Left ventricle myocardium inferior (tissue), 1 donor: ENCODE data around the gene PTTG1IP. TPM values are rescaled to one million over a fixed set of nuclear protein-coding genes. Genes with fewer than 3 reads are reported as not detected.
A peak's percentile ranks its signal among the peaks of the same experiment; 100 is the strongest.

ENCODE experiments used
- DNase-seq: peaks from one replicate; pipeline ENCODE4 v3.0.0-alpha.2; 2020
- H3K27ac ChIP-seq: fragments of 200-600 bp; replicated peaks from 2 replicates; pipeline ENCODE4 v1.8.0; 2021
- H3K27me3 ChIP-seq: fragments of 200-600 bp; 2 replicates; pipeline ENCODE4 v1.8.0; 2021; ENCODE audit warnings: low read depth
- H3K36me3 ChIP-seq: fragments of 200-600 bp; 2 replicates; pipeline ENCODE4 v1.8.0; 2021
- H3K4me1 ChIP-seq: fragments of 200-600 bp; 2 replicates; pipeline ENCODE4 v1.8.0; 2021
- H3K4me3 ChIP-seq: fragments of 200-600 bp; 2 replicates; pipeline ENCODE4 v1.8.0; 2021; ENCODE audit warnings: mild to moderate bottlenecking, moderate library complexity
- H3K9me3 ChIP-seq: fragments of 200-600 bp; replicated peaks from 2 replicates; pipeline ENCODE4 v1.8.0; 2021
- intact Hi-C: fragments of 100-400 bp; cut with micrococcal nuclease; formaldehyde crosslinking; loops from one replicate; pipeline ENCODE4 v1.11.0; 2022
- total RNA-seq: library from RNA; stranded (reverse); fragmentation: NEBNext Ultra II Directional; extraction: Animal tissue kit (Norgen Biotek cat#: 25700); gene quantifications from one replicate; pipeline ENCODE4 v1.2.1, GENCODE V29; 2021
- TF ChIP-seq, protein P1 (sequence below): fragments of 200-600 bp; IDR thresholded peaks from 2 replicates; pipeline ENCODE4 v1.8.0; 2021; ENCODE audit warnings: antibody characterized with exemption, mild to moderate bottlenecking, borderline replicate concordance
- donor health status: DM: no; HTN: yes; CAD: no; lungs with severe emphysema.

The PTTG1IP gene
- total RNA-seq, 1 donor from 2014 or later = 171 TPM

DNA sequence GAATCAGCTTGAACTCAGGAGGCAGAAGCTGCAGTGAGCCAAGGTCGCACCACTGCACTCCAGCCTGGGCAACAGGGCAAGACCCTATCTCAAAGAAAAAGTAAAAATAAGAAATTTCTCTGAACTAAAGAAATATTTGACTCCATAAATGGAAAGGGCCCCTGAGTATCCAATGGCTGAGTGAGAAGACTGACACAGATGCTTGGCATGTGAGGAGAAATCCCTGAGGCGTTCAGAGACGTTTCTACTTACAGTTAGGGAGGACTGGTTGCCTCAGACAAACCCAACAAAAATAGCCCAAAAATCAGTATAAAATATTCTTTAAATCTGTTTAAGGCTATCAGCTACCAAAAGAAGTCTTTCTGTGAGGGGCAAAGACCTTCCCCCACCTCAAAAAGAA lies 52.6 kb downstream of the PTTG1IP start:
- Histone ChIP-seq H3K4me3 (no peak overlapping the region), H3K4me1 (peaks cover 25% of the 10 kb centered on the region), H3K9me3 (peaks cover 48% of the 10 kb centered on the region), H3K27ac (no peak overlapping the region), H3K27me3 (no peaks in the 10 kb centered on the region), H3K36me3 (no peaks in the 10 kb centered on the region)
- TF ChIP-seq, protein P1, sequence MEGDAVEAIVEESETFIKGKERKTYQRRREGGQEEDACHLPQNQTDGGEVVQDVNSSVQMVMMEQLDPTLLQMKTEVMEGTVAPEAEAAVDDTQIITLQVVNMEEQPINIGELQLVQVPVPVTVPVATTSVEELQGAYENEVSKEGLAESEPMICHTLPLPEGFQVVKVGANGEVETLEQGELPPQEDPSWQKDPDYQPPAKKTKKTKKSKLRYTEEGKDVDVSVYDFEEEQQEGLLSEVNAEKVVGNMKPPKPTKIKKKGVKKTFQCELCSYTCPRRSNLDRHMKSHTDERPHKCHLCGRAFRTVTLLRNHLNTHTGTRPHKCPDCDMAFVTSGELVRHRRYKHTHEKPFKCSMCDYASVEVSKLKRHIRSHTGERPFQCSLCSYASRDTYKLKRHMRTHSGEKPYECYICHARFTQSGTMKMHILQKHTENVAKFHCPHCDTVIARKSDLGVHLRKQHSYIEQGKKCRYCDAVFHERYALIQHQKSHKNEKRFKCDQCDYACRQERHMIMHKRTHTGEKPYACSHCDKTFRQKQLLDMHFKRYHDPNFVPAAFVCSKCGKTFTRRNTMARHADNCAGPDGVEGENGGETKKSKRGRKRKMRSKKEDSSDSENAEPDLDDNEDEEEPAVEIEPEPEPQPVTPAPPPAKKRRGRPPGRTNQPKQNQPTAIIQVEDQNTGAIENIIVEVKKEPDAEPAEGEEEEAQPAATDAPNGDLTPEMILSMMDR = no peak
- intact Hi-C loops = no loop called here
- DNase-seq = no peak

DNA sequence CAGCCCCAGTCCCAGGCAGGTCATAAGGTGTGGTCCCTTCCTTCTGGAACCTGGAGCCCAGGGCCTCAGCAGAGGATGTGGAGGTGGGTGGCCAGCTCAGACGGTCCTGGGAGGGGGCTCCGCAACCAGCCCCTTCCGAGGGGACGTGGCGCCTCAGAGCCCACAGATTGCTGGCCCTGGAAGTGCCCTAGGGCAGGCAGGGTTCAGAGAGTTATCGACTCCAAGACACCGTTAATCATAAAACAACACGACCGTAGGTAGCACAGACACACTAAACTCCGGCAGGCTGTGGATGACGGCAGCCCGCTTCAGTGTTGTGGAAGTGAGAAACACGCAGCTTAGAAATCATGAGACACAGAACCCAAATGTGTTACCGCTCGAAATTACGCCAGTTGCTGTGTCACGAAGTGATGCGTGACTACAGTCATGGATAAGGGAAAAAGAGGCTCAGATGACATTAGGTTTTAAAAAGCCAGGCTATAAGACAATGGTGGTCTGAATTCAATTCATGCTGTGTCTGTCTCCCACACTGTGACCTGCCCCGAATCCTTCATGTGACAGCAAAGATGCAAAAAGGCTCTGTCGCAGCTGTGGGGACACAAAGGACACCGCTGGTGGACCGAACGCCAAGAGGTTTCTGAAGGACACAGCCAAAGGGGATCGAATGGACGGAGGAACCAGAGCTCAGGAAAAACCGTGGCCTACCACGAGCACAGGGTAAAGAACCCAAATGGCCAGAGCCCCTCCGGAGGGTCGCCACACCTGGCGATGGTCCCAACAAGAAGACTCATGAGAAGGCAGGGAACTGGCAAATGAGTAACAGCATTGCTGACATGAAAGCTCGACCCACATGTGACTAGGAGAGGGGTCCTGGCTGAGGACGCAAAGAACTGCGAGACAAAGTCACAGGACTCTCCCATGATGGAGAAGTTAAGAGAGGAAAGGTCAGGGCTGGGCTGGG lies 53.9 kb downstream of the PTTG1IP start:
- TF ChIP-seq, protein P1 = no peak
- H3K9me3 ChIP-seq = peaks cover 48% of the 10 kb centered on the region
- no peak for DNase-seq
- H3K27me3 ChIP-seq = no peaks in the 10 kb centered on the region
- peaks cover 38% of the 10 kb centered on the region for H3K4me1 ChIP-seq
- no peak overlapping the region for H3K4me3 ChIP-seq
- H3K36me3 ChIP-seq = no peaks in the 10 kb centered on the region
- no peak overlapping the region for H3K27ac ChIP-seq
- intact Hi-C loops = no loop called here

GRCh38 chr21:44818640-44819011 lies 54.9 kb downstream of the PTTG1IP start:
- no peak for DNase-seq
- Histone ChIP-seq H3K36me3 (peaks cover 3% of the 10 kb centered on the region), H3K9me3 (peaks cover 45% of the 10 kb centered on the region), H3K4me3 (peak overlapping the region; percentile 90), H3K27me3 (no peaks in the 10 kb centered on the region), H3K27ac (peak overlapping the region; percentile 94), H3K4me1 (peaks cover 45% of the 10 kb centered on the region)
- intact Hi-C loops = no loop called here
- TF ChIP-seq, protein P1 = no peak

- DNase-seq = peak; percentile 81
- peaks cover 40% of the 10 kb centered on the region for H3K9me3 ChIP-seq
- TF ChIP-seq, protein P1 = no peak
- peaks cover 8% of the 10 kb centered on the region for H3K36me3 ChIP-seq
- intact Hi-C loops = no loop called here
- H3K4me1 ChIP-seq = peaks cover 45% of the 10 kb centered on the region
- peak within 1 kb of the TSS; percentile 90 for H3K4me3 ChIP-seq
- H3K27ac ChIP-seq = peak within 1 kb of the TSS; percentile 94
- H3K27me3 ChIP-seq = no peaks in the 10 kb centered on the region
Measured at GRCh38 chr21:44817914-44818639, 55.4 kb downstream of the PTTG1IP start, which contains the start of gene SUMO3. Gene SUMO3 (minus strand): TSS chr21:44818062. CDS start chr21:44817968, 94 bp downstream.

GRCh38 chr21:44817506-44817880 lies 56.0 kb downstream of the PTTG1IP start:
- intact Hi-C loops = no loop called here
- TF ChIP-seq, protein P1 = no peak
- H3K27ac ChIP-seq = peak overlapping the region; percentile 94
- no peaks in the 10 kb centered on the region for H3K27me3 ChIP-seq
- DNase-seq = peak; percentile 92
- peaks cover 34% of the 10 kb centered on the region for H3K9me3 ChIP-seq
- peak overlapping the region; percentile 90 for H3K4me3 ChIP-seq
- H3K4me1 ChIP-seq = peaks cover 45% of the 10 kb centered on the region
- peaks cover 14% of the 10 kb centered on the region for H3K36me3 ChIP-seq
